Epithelial cell of esophagus (primary cell): Measurements from ENCODE around the gene PPP1CB.

ENCODE experiments used
- DNase-seq: peaks from one replicate; pipeline ENCODE4 v3.0.0; 2010; ENCODE audit warnings: low read depth
- H3K4me3 ChIP-seq: 2 replicates; pipeline ENCODE4 v1.5.1; 2011; ENCODE audit warnings: mild to moderate bottlenecking, low read length, control low read depth
- TF ChIP-seq, protein P1 (sequence below): IDR thresholded peaks from 2 replicates; pipeline ENCODE4 v1.5.1; 2011; ENCODE audit warnings: low read depth, mild to moderate bottlenecking, low read length, control low read depth, inconsistent platforms; ENCODE audit not compliant: insufficient read depth; ENCODE audit errors: missing control alignments

PPP1CB gene

GRCh38 chr2:28710545-28710944 lies 41.1 kb upstream of the PPP1CB start:
- no peak for DNase-seq
- H3K4me3 ChIP-seq, result no peak overlapping the region
- TF ChIP-seq, protein P1, sequence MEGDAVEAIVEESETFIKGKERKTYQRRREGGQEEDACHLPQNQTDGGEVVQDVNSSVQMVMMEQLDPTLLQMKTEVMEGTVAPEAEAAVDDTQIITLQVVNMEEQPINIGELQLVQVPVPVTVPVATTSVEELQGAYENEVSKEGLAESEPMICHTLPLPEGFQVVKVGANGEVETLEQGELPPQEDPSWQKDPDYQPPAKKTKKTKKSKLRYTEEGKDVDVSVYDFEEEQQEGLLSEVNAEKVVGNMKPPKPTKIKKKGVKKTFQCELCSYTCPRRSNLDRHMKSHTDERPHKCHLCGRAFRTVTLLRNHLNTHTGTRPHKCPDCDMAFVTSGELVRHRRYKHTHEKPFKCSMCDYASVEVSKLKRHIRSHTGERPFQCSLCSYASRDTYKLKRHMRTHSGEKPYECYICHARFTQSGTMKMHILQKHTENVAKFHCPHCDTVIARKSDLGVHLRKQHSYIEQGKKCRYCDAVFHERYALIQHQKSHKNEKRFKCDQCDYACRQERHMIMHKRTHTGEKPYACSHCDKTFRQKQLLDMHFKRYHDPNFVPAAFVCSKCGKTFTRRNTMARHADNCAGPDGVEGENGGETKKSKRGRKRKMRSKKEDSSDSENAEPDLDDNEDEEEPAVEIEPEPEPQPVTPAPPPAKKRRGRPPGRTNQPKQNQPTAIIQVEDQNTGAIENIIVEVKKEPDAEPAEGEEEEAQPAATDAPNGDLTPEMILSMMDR, result no peak

DNA sequence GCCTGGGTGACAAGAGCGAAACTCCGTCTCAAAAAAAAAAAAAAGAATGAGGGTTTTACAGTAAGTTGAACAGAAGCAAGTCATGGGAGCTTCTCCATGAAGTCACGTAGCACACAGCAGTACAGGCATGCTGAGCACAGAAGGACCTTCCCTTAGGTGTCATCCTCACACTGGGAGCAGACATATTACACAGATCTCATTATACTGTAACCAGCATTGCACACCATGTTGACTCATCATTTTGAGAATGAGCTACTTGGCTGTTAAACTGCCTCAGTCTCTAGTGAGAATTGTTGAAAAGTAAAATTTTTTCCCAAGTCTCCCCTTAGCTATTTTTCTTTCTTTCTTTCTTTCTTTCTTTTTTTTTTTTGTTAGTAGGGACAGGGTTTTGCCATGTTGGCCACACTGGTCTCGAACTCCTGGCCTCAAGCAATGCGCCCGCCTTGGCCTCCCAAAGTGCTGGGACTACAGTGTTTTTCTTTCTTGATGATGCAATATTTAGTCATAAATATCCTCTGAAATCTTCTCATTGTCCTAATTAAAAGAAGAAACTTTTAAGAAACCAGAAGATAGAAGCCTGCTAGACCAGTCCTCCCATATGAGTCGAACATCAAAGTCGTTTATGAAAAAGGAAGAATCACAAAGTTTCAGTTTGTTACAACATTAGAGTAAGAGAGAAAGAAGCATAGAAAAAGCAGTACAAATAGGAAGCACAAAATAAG lies 37.9 kb upstream of the PPP1CB start:
- DNase-seq, result peak; percentile 80
- no peak overlapping the region for H3K4me3 ChIP-seq
- TF ChIP-seq, protein P1, result no peak

DNA sequence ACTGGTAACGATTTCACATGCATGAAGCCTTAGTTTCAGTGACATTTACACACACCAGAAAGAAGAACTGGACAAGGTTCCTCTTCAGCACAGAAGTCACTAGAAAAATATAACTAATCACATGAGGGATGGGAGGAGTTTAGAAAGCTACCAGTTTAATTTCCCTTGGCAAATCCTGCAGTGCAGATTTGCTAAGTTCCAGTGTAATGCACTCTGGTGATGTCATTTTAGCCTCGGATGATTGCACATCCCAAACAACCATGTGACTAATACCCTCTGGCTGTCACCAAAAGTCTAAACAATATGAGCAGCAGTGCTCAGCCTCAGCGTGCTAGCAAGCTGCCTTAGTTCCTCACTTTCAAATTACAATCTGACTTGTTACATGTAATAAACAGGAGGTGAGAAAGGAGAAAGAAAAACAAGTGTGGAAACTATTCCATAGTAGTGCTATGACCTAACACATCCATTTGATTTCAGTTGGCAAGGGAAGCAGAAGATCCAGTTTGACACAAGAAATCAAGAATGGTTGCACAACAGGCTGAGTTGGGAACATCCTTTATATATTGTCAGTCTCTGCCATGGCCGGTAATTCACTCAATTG lies 35.3 kb upstream of the PPP1CB start:
- TF ChIP-seq, protein P1, result no peak

DNA sequence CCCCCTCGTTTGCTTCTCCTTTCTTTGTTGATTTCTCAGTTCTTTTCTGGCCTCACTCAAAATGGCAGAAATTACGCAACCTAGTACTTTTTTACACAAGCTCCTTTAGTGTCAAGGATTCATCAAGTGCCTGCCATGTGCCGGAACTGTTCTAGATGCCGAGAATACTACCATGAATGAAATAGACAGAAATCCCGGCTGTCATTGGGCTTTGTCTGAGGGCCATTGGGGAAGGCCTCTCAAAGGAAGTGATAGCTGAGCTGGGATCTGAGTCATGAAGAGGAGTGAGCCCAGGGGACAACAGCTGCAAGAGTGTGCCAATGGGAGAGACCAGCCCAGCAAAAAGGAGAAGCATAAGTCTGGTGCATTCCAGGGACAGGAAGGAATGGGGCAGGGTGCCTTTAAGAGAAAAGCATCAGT lies 34.3 kb upstream of the PPP1CB start:
- TF ChIP-seq, protein P1, result no peak
- no peak overlapping the region for H3K4me3 ChIP-seq
- DNase-seq, result peak; percentile 90

More for the DNA sequence above, 35.3 kb upstream of the PPP1CB start:
- peak; percentile 98 for DNase-seq
- H3K4me3 ChIP-seq, result no peak overlapping the region

DNA sequence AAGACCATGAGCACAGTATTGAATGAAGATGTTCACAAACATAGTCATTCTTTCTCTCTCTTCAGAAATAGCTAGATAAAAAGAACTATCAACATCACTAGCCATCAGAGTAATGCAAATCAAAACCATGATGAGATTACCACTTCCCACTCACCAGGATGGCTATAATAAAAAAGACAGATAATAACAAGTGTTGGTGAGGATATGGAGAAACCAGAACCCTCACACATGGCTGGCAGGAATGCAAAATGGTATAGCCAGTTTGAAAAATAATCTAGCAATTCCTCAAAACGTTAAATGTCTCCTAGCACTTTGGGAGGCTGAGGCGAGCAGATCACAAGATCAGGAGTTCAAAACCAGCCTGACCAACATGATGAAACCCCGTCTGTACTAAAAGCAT lies 31.3 kb upstream of the PPP1CB start:
- DNase-seq, result no peak
- H3K4me3 ChIP-seq, result no peak overlapping the region

GRCh38 chr2:28721601-28722191 lies 29.9 kb upstream of the PPP1CB start:
- no peak overlapping the region for H3K4me3 ChIP-seq
- no peak for DNase-seq
- TF ChIP-seq, protein P1, result no peak

More for the DNA sequence above, 31.3 kb upstream of the PPP1CB start:
- TF ChIP-seq, protein P1, result no peak
